GM20000 (cell line): Measurements from ENCODE around the gene GUCA2A.
"Not testable (repeated sequence)": the region's sequence is repeated elsewhere in the genome, so short reads cannot be mapped to it uniquely, and the experiment has no call there.

Source experiments
- DNase-seq: peaks from one replicate; pipeline ENCODE4 v3.0.0; 2012; ENCODE audit warnings: low spot score
- CTCF ChIP-seq: IDR thresholded peaks from 2 replicates; pipeline ENCODE4 v1.5.1; 2012; ENCODE audit warnings: mild to moderate bottlenecking, control low read depth; ENCODE audit errors: extremely low read depth, missing control alignments

Gene GUCA2A

GRCh38 chr1:42164551-42165420 lies at the start of gene GUCA2A:
GUCA2A (minus strand) TSS chr1:42164745; CDS start chr1:42164712, 33 bp downstream.
- DNase-seq = no peak
- no peak for TF ChIP-seq CTCF

- no peak for DNase-seq
- TF ChIP-seq CTCF = no peak
Measured at GRCh38 chr1:42211224-42211623, 46.7 kb upstream of the GUCA2A start.

GRCh38 chr1:42210421-42211133 lies 46.0 kb upstream of the GUCA2A start:
- DNase-seq = no peak

GRCh38 chr1:42209526-42210251 lies 45.1 kb upstream of the GUCA2A start:
- DNase-seq = no peak
- no peak for TF ChIP-seq CTCF

More at GRCh38 chr1:42210421-42211133, 46.0 kb upstream of the GUCA2A start:
- no peak for TF ChIP-seq CTCF

- DNase-seq = not testable (repeated sequence)
Measured at GRCh38 chr1:42206930-42207329, 42.4 kb upstream of the GUCA2A start.

GRCh38 chr1:42206164-42206563 lies 41.6 kb upstream of the GUCA2A start:
- TF ChIP-seq CTCF = no peak
- no peak for DNase-seq

- no peak for TF ChIP-seq CTCF
- DNase-seq = no peak
Measured at GRCh38 chr1:42201986-42202385, 37.4 kb upstream of the GUCA2A start.
